HG03457 (cell line): Measurements from ENCODE around the gene HECTD4.
"Not testable (repeated sequence)": the region's sequence is repeated elsewhere in the genome, so short reads cannot be mapped to it uniquely, and the experiment has no call there.

Experiments used
- ATAC-seq: cut with Tn5 transposase; IDR thresholded peaks from one replicate; pipeline ENCODE4 v1.9.1; 2021; ENCODE audit warnings: moderate number of reproducible peaks; ENCODE audit not compliant: unreplicated experiment

Gene HECTD4

GRCh38 chr12:112130441-112130998 lies 251.7 kb downstream of the HECTD4 start:
- ATAC-seq: no peak

- no peak for ATAC-seq
Observed at GRCh38 chr12:112126911-112127310, 255.3 kb downstream of the HECTD4 start.

DNA sequence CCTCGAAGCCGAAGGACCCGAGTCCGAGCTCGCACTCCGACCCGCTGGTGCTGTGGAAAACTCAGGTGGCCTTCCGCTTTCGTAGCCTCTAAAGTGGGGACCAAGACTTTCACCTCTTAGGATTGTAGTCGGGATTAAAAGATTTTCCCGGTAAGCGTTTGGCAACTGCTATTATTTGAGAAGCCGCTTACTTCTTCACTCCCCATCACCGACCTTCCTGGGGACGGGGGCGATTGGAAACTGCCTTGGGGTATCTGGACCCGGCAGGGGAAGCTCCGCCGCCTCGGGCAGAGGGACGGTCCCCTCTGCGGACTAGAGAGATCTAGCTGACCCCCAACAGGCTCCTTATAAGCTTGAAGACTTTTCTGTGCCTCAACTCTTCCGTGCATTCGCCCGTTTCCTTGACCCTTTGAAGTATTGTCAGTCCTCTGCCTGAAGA lies 256.2 kb downstream of the HECTD4 start:
- no peak for ATAC-seq

DNA sequence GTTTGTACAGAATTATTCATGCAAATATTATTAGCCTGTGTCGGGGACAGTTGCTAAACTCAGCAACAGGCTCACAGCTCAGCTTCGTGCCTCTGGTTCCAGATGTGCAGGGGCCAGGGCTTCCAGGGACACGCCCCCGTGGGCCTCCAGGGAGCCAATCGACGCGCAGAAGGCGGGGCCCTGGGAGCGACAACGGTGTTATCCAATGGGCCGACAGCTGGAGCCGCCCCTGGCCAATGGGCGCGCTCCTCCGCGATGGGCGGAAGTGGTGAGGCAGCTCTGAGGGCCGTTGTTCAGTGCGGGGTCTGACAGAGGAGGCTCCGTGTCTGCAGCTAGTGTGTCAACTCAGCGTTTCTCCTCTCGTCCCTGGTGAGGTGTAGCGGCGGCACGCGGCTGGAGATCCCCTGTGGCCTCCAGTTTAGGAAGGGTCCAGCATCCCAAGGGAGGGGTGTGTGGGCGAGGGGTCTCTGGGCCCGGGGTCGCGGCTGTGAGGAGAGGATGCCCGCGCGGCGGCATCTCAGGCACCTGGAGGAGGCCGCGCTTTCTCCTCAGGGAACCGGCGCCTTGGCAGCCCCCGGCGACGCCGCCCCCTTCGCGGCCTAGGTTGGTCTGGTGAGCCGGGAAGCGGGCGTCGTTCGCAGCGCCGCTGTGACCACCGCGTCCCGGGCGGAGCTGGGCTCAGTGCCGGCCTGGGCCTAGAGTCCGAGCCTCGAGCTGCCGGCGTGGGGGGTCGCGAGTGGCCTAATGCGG lies 256.8 kb downstream of the HECTD4 start, which contains the start of gene TRAFD1:
Gene TRAFD1, plus strand, starts transcription at position 311 of the 750 bp plus-strand sequence. CDS start 4,963 bp downstream, outside the sequence.
- ATAC-seq: peak; percentile 92

DNA sequence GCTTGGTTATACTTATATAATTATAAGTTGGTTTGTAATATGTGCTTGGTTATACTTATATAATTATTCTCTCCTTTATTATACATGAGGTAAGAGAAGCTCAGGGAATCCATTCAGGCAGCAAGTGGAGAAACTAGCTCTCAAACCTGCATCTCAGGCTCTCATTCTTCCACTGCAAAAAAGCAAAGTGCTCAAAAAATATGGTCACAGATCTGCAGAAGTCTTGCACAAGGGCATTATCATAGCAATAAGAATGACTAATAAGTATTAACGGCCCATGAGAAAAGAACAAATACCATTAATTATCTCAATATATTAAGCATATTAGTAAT lies 257.3 kb downstream of the HECTD4 start:
- ATAC-seq: no peak

DNA sequence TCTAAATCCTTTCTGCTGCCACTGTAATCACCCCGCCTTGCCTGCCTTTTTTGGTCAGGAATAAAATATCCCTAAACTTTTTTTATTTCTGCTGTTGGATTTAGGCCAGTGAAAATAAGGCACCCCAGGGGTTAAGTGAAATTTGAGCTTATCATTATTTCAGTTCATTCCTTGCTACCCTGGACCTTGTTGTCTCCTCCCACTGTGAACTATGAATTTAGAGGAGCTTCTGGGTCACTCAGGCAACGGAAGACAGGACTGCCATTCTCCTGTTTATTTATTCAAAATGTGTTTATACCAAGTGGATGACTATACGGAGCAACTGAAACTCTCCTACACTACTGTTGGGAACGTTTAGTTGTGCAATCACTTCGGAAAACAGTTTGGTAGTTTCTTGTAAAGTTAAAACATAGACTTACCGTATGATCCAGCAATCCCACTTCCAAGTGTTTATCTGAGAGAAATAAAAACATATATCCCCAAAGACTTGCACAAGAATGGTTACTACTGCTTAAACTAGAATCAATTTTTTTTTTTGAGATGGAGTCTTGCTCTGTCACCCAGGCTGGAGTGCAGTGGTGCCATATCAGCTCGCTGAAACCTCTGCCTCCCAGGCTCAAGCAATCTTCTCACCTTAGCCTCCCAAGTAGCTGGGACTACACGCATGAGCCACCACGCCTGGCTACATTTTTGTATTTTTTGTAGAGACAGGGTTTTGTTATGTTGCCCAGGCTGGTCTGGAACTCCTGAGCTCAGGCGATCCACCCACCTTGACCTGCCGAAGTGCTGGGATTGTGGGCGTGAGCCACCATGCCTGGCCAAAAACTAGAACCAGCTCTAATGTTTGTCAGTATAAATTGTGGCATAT lies 259.2 kb downstream of the HECTD4 start:
- ATAC-seq: no peak

GRCh38 chr12:112121780-112122565 lies 260.3 kb downstream of the HECTD4 start:
- ATAC-seq: no peak

DNA sequence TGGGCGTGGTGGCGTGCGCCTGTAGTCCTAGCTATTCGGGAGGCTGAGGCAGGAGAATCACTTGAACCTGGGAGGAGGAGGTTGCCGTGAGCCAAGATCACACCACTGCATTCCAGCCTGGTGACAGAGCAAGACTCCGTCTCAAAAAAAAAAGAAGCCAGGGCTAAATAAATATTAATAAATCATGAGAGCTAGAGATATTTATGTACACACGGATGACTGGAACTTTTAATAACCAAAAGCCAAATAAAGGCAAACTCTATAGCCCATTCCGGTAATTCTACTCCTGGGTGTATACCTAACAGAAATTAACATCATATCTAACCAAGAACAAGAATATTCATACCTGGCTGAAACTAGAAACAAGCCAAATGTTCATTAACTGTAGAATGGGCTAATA lies 264.5 kb downstream of the HECTD4 start:
- ATAC-seq: no peak

DNA sequence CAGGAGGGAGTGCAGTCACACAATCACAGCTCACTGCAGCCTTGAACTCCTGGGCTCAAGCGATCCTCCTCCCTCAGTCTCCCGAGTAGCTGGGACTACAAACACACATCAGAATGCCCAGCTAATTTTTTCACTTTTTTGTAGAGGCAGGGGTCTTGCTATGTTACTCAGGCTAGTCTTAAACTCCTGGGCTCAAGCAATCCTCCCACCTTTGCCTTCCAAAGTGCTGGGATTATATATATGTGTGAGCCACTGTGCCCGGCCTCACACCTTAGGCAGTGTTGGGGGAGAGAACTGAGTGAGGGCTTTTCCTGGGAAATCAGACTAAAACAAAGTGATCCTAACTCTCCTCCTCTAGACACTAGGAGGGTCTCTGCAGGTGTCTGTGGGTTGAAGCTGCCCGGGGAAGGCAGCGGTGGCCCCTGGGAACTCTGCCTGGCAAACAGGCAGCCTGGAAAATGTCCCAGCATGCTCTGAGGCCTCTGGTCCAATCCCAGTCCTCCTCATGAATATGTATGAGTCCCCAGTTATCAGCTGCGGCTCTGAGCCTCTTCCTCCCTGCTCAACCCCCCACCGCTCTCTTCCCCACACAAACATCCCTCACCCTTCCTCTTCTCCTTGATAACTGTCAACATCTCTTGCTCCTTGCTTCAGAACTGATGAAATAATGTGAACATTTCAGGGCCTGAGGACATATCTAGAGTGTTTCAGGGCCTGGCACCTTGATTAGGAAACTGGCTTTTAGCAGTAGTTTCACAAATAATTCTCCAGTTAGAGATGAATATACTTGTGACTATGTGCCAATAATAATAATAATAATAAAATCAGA lies 265.8 kb downstream of the HECTD4 start:
- no peak for ATAC-seq

- no peak for ATAC-seq
Observed at GRCh38 chr12:112115259-112116045, 266.8 kb downstream of the HECTD4 start.

DNA sequence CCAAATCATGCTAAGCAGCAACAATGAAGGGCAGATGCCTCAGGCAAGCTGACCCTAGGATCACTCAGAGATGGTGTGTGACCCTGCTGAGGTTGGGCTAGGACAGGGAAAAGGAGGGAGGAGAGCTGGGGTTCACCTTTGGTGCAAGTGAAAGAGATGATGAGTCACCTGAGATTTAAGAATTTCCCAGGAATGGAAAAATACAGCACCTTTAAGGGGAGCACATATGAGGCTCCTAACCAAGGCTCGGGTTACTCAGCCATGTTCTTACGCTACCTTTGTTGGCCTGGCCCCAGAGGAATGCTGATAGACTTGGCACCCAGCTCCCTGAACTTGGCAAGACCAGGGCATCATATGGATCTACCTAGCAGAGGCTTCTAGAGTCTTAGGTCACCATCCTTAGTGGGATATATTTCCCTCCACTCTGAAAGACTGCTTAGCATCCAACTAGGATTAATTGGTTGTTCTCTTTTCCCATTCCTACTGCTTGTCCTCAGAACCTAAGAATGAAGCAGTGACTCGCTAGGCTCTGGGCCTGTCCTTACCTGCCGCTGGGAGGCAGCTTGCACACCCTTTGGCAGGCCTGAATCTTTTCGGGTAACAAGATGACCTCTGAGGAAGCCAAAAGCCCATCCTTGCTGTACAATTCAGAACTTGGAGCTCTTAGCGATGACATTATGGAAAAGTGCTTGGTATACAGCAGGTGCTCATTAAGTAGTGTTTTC lies 269.7 kb downstream of the HECTD4 start:
- no peak for ATAC-seq

DNA sequence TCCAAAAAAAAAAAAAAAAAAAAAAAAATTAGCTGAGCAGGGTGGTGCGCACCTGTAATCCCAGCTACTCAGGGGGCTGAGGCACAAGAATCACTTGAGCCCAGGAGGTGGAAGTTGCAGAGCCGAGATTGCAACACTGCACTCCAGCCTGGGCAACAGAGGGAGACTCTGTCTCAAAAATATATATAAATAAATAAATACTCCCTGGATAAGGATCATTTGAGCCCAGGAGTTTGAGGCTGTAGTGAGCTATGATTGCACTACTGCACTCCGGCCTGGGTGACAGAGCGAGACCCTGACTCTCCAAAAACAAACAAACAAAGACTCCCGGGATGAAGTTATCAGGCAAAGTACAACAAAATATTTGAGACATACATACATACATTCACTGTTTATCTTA lies 270.3 kb downstream of the HECTD4 start:
- ATAC-seq: no peak

- ATAC-seq: not testable (repeated sequence)
Observed at GRCh38 chr12:112110787-112111662, 271.2 kb downstream of the HECTD4 start.
